Heart left ventricle (tissue), 13 donors: ENCODE measurements around the gene UFL1.

Experiments
- POLR2A ChIP-seq, 2 donors: fragments of 450-650 bp; IDR thresholded peaks; one replicate each; pipeline ENCODE4 v1.6.1; 2017; ENCODE audit warnings: antibody characterized with exemption in 2 of 2, mild to moderate bottlenecking in 2 of 2, moderate library complexity in 2 of 2
- TF ChIP-seq, protein P1 (sequence below), 12 donors: fragments of 200-600 bp; sonication (generic) in 4 of 12; IDR thresholded peaks; one replicate each; pipeline versions ENCODE4 v1.5.0 to v1.8.0; 2018 to 2022; ENCODE audit warnings: antibody characterized with exemption in 12 of 12, mild to moderate bottlenecking in 5 of 12
- donor health status: ischemic (EF 13 %, LVEDD 7.1; RV severe dilation, severe dysfunction).
- donor health status: DM: no; HTN: yes; CAD: no.
- donor health status: DM: no; HTN: no; CAD: no.
- donor health status: ischemic (EF 25% LVEDD 6.9; RV normal size, moderate dysfunction).
- donor health status: ischemic (EF 25% LVEDD 5.7; RV mildly dilated, moderate dysfunction).
- donor health status: ischemic (EF 35%, LVEDD 5.7; RV mildly dilated, moderate dysfunction).
- donor health status: nonischemic (EF 11% LVEDD 7.7; RV severe dilation, severe dysfunction).
- donor health status: DM: yes; HTN: yes; CAD: no.
- donor health status: PGD.
- donor health status: ischemic (EF 29% LVEDD 5.4; RV normal size, mild dysfunction).
- donor health status: nonischemic (EF 23%, LVEDD 6.1; RV moderate dilation, normal function).

DNA sequence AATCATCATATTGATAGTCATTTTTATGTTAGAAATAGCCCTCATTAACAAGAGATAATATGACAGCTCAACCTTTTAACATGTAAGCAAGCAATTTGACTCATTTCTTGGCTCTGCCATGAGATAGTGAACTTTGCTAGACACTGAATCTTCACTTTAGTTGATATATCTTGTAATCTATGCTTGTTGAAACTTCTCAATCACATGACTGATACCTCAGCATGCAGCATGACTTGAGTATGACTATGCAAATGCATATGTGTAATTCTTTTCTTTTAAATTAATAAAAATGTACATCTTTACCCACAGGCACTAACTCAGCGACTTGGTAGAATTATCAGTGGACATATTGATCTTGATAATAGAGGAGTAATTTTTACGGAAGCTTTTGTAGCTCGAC is 6.6 kb downstream of the UFL1 start:
- TF ChIP-seq POLR2A (IDR thresholded peaks at IDR 0.05), result no peak
- TF ChIP-seq, protein P1, sequence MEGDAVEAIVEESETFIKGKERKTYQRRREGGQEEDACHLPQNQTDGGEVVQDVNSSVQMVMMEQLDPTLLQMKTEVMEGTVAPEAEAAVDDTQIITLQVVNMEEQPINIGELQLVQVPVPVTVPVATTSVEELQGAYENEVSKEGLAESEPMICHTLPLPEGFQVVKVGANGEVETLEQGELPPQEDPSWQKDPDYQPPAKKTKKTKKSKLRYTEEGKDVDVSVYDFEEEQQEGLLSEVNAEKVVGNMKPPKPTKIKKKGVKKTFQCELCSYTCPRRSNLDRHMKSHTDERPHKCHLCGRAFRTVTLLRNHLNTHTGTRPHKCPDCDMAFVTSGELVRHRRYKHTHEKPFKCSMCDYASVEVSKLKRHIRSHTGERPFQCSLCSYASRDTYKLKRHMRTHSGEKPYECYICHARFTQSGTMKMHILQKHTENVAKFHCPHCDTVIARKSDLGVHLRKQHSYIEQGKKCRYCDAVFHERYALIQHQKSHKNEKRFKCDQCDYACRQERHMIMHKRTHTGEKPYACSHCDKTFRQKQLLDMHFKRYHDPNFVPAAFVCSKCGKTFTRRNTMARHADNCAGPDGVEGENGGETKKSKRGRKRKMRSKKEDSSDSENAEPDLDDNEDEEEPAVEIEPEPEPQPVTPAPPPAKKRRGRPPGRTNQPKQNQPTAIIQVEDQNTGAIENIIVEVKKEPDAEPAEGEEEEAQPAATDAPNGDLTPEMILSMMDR (IDR thresholded peaks at IDR 0.05), result no peak
